H1 (cell line): ENCODE data around the gene FCER2. TPM values are rescaled to one million over a fixed set of nuclear protein-coding genes. Genes with fewer than 3 reads are reported as not detected.
A peak's percentile ranks its signal among the peaks of the same experiment; 100 is the strongest.

Experiments
- CTCF ChIA-PET: fragments of 300-600 bp; sonication (Branson Sonifier 250); formaldehyde crosslinking; loops from one replicate; lab custom pipeline; 2021; ENCODE audit not compliant: partially characterized antibody; lab: Charles Lee
- POLR2A ChIA-PET: fragments of 300-600 bp; sonication (Branson Sonifier 250); formaldehyde crosslinking; loops from one replicate; lab custom pipeline; 2021; ENCODE audit warnings: inconsistent platforms; ENCODE audit not compliant: partially characterized antibody; lab: Charles Lee
- DNase-seq, 2 experiments: peaks; one replicate each; pipeline versions ENCODE4 v3.0.0 to v3.0.0-alpha.2; 2010 to 2022; ENCODE audit warnings: low spot score in 2 of 2, low read depth in 1 of 2, mixed read lengths in 1 of 2
- FAIRE-seq: peaks from 2 replicates; lab custom pipeline; 2011; peaks lifted over from hg19 to GRCh38; lab: Jason Lieb, UNC
- H2AFZ ChIP-seq: 2 replicates; pipeline ENCODE4 v1.8.1; 2012; ENCODE audit warnings: low read length, inconsistent platforms
- H2AK5ac ChIP-seq: 2 replicates; pipeline ENCODE4 v1.6.1; 2013; ENCODE audit warnings: low read depth, low read length
- H2BK120ac ChIP-seq: replicated peaks from 2 replicates; pipeline ENCODE3; 2013; ENCODE audit warnings: low read depth, low read length, inconsistent platforms
- H2BK12ac ChIP-seq: 2 replicates; pipeline ENCODE4 v1.6.1; 2013; ENCODE audit warnings: low read depth, low read length
- H2BK15ac ChIP-seq: 2 replicates; pipeline ENCODE4 v1.6.1; 2013; ENCODE audit warnings: low read length
- H2BK20ac ChIP-seq: 2 replicates; pipeline ENCODE4 v1.6.1; 2013; ENCODE audit warnings: low read length
- H2BK5ac ChIP-seq: 2 replicates; pipeline ENCODE4 v1.6.1; 2013; ENCODE audit warnings: low read depth, low read length
- H3K14ac ChIP-seq: 2 replicates; pipeline ENCODE4 v1.6.1; 2013; ENCODE audit warnings: inconsistent platforms; ENCODE audit not compliant: insufficient read length
- H3K18ac ChIP-seq: 2 replicates; pipeline ENCODE4 v1.6.1; 2013; ENCODE audit warnings: low read length; ENCODE audit errors: extremely low read depth
- H3K23ac ChIP-seq: 2 replicates; pipeline ENCODE4 v1.6.1; 2013; ENCODE audit warnings: inconsistent platforms; ENCODE audit not compliant: insufficient read length
- H3K23me2 ChIP-seq: 2 replicates; pipeline ENCODE4 v1.6.1; 2013; ENCODE audit warnings: low read depth, low read length
- H3K27ac ChIP-seq: 2 replicates; pipeline ENCODE4 v1.6.1; 2011; ENCODE audit warnings: low read depth, low read length, inconsistent platforms
- H3K27me3 ChIP-seq, 4 experiments: replicated peaks in 1 of 4; 1 replicate in 1 of 4; 2 replicates in 3 of 4; pipeline versions ENCODE4 v1.6.1 to v1.8.1; 2011 to 2013; ENCODE audit warnings: low read length in 3 of 4, mild to moderate bottlenecking in 3 of 4, inconsistent platforms in 2 of 4, mixed read lengths in 2 of 4, moderate library complexity in 1 of 4; ENCODE audit not compliant: control insufficient read depth in 3 of 4, insufficient read depth in 3 of 4; ENCODE audit errors: extremely low read depth in 1 of 4
- H3K36me3 ChIP-seq, 4 experiments: 2 replicates each; pipeline versions ENCODE4 v1.6.1 to v1.8.1; 2011 to 2013; ENCODE audit warnings: mild to moderate bottlenecking in 4 of 4, low read length in 3 of 4, moderate library complexity in 2 of 4, control low read depth in 1 of 4, inconsistent platforms in 1 of 4; ENCODE audit not compliant: insufficient read depth in 4 of 4, control insufficient read depth in 2 of 4
- H3K4ac ChIP-seq: replicated peaks from 2 replicates; pipeline ENCODE3; 2013; ENCODE audit warnings: low read length, low read depth, mixed read lengths, inconsistent platforms; ENCODE audit not compliant: insufficient read length
- H3K4me1 ChIP-seq, 4 experiments: replicated peaks in 1 of 4; 1 replicate in 1 of 4; 2 replicates in 3 of 4; pipeline versions ENCODE4 v1.6.1 to v1.8.1; 2011 to 2013; ENCODE audit warnings: low read length in 3 of 4, inconsistent platforms in 2 of 4, mixed read lengths in 1 of 4; ENCODE audit not compliant: insufficient read depth in 4 of 4, control insufficient read depth in 3 of 4
- H3K4me2 ChIP-seq, 2 experiments: 2 replicates each; pipeline versions ENCODE4 v1.6.1 to v1.8.1; 2011 to 2013; ENCODE audit warnings: low read depth in 2 of 2, low read length in 2 of 2, control low read depth in 1 of 2, inconsistent platforms in 1 of 2, mild to moderate bottlenecking in 1 of 2; ENCODE audit not compliant: insufficient read depth in 1 of 2
- H3K4me3 ChIP-seq, 4 experiments: fragments of 200-600, 300-600 bp in 1 of 4; sonication (generic), shearing (Covaris generic), sonication (Bioruptor Twin) in 1 of 4; 2 replicates each; pipeline versions ENCODE4 v1.5.1 to v1.8.1; 2011 to 2016; ENCODE audit warnings: low read length in 4 of 4, low read depth in 3 of 4, control low read depth in 2 of 4, inconsistent platforms in 2 of 4, mild to moderate bottlenecking in 2 of 4, mixed read lengths in 1 of 4, moderate library complexity in 1 of 4; ENCODE audit not compliant: insufficient read depth in 2 of 4; ENCODE audit errors: extremely low read depth in 1 of 4
- H3K56ac ChIP-seq: replicated peaks from 2 replicates; pipeline ENCODE3; 2013; ENCODE audit warnings: low read depth, mild to moderate bottlenecking, mixed read lengths, low read length, inconsistent platforms; ENCODE audit not compliant: insufficient read length
- H3K79me1 ChIP-seq: 2 replicates; pipeline ENCODE4 v1.6.1; 2013; ENCODE audit warnings: low read depth, low read length, control low read depth
- H3K79me2 ChIP-seq, 2 experiments: 2 replicates each; pipeline versions ENCODE4 v1.6.1 to v1.8.1; 2012 to 2013; ENCODE audit warnings: low read length in 2 of 2, mild to moderate bottlenecking in 2 of 2, inconsistent platforms in 1 of 2; ENCODE audit not compliant: insufficient read depth in 2 of 2, control insufficient read depth in 1 of 2
- H3K9ac ChIP-seq, 4 experiments: replicated peaks in 1 of 4; 1 replicate in 1 of 4; 2 replicates in 3 of 4; pipeline versions ENCODE4 v1.6.1 to v1.8.1; 2011 to 2013; ENCODE audit warnings: low read depth in 3 of 4, low read length in 3 of 4, control low read depth in 2 of 4, mild to moderate bottlenecking in 2 of 4, moderate library complexity in 2 of 4, inconsistent platforms in 1 of 4; ENCODE audit errors: extremely low read depth in 1 of 4
- H3K9me3 ChIP-seq, 2 experiments: 2 replicates each; pipeline versions ENCODE4 v1.6.1 to v1.8.1; 2012 to 2013; ENCODE audit warnings: mild to moderate bottlenecking in 2 of 2, moderate library complexity in 2 of 2, control low read depth in 1 of 2, inconsistent platforms in 1 of 2, low read depth in 1 of 2, low read length in 1 of 2, mixed read lengths in 1 of 2; ENCODE audit not compliant: insufficient read depth in 2 of 2
- H4K20me1 ChIP-seq, 2 experiments: replicated peaks in 1 of 2; 2 replicates each; pipeline versions ENCODE3 to v1.8.1; 2011 to 2013; ENCODE audit warnings: inconsistent platforms in 2 of 2, low read length in 2 of 2, mild to moderate bottlenecking in 1 of 2; ENCODE audit not compliant: insufficient read depth in 2 of 2, control insufficient read depth in 1 of 2
- H4K5ac ChIP-seq: 2 replicates; pipeline ENCODE4 v1.6.1; 2013; ENCODE audit warnings: low read length, low read depth, mixed read lengths, inconsistent platforms; ENCODE audit not compliant: insufficient read length
- H4K8ac ChIP-seq: 2 replicates; pipeline ENCODE4 v1.8.0; 2013; ENCODE audit warnings: mild to moderate bottlenecking, moderate library complexity, low read length, inconsistent platforms; ENCODE audit not compliant: insufficient read depth; ENCODE audit errors: extremely low read depth
- H4K91ac ChIP-seq: replicated peaks from 2 replicates; pipeline ENCODE3; 2013; ENCODE audit warnings: low read length, mixed read lengths, inconsistent platforms; ENCODE audit not compliant: insufficient read length
- RAD21 ChIP-seq, 2 experiments: IDR thresholded peaks in 1 of 2; conservative IDR thresholded peaks in 1 of 2; 2 replicates each; pipeline ENCODE4 v1.6.1; 2011; ENCODE audit warnings: low read depth in 2 of 2, low read length in 2 of 2, improper control_type of control experiment in 1 of 2, inconsistent platforms in 1 of 2, mild to moderate bottlenecking in 1 of 2, moderate library complexity in 1 of 2
- SIRT6 ChIP-seq: IDR thresholded peaks from one replicate; pipeline ENCODE4 v1.7.1; 2012; ENCODE audit warnings: low read length, inconsistent platforms
- WGBS, 2 experiments: shearing (Covaris generic) in 1 of 2; methylation state at CpG; one replicate each; pipeline versions ENCODE4 v1.1.6 to v1.1.7; 2013 to 2015; ENCODE audit warnings: low lambda C conversion rate in 2 of 2, mixed read lengths in 2 of 2, inconsistent platforms in 1 of 2, low coverage in 1 of 2, missing lambda C conversion rate in 1 of 2; ENCODE audit not compliant: insufficient replicate concordance in 2 of 2, insufficient coverage in 1 of 2, insufficient read length in 1 of 2; ENCODE audit errors: extremely low coverage in 1 of 2, missing lambda C conversion rate in 1 of 2; 5-methylcytosine and 5-hydroxymethylcytosine counted together
- polyA plus RNA-seq, 7 experiments: library from polyadenylated mRNA; depleted of rRNA in 3 of 7; stranded (reverse) in 5 of 7; unstranded in 2 of 7; fragments of >200 nt in 5 of 7; fragments of 200-250 nt in 2 of 7; gene quantifications; 1 replicate in 5 of 7; 2 replicates in 1 of 7; 4 replicates in 1 of 7; pipeline versions ENCODE4 v1.2.1 to v1.2.3, GENCODE V29; 2011 to 2013; ENCODE audit warnings: missing spikeins in 2 of 7, mixed read lengths in 2 of 7
- total RNA-seq: library from RNA; stranded (reverse); fragmentation: NEBNext Ultra II Directional; extraction: Animal tissue kit (Norgen Biotek cat#: 25700); gene quantifications from 2 replicates; pipeline ENCODE4 v1.2.1, GENCODE V29; 2021
- TF ChIP-seq, protein P1 (sequence below), 3 experiments: IDR thresholded peaks; 1 replicate in 2 of 3; 2 replicates in 1 of 3; pipeline versions ENCODE4 v1.5.1 to v1.6.1; 2011; ENCODE audit warnings: low read length in 3 of 3, mild to moderate bottlenecking in 3 of 3, inconsistent platforms in 2 of 3, low read depth in 1 of 3, moderate library complexity in 1 of 3; ENCODE audit not compliant: insufficient read depth in 1 of 3; ENCODE audit errors: control extremely low read depth in 1 of 3

The FCER2 gene
- total and polyA plus RNA-seq, 2 of the 8 experiments (the other 6 are each of a cell fraction or from before 2014, with no cell fraction given): 0.67 TPM; not detected in 1

DNA sequence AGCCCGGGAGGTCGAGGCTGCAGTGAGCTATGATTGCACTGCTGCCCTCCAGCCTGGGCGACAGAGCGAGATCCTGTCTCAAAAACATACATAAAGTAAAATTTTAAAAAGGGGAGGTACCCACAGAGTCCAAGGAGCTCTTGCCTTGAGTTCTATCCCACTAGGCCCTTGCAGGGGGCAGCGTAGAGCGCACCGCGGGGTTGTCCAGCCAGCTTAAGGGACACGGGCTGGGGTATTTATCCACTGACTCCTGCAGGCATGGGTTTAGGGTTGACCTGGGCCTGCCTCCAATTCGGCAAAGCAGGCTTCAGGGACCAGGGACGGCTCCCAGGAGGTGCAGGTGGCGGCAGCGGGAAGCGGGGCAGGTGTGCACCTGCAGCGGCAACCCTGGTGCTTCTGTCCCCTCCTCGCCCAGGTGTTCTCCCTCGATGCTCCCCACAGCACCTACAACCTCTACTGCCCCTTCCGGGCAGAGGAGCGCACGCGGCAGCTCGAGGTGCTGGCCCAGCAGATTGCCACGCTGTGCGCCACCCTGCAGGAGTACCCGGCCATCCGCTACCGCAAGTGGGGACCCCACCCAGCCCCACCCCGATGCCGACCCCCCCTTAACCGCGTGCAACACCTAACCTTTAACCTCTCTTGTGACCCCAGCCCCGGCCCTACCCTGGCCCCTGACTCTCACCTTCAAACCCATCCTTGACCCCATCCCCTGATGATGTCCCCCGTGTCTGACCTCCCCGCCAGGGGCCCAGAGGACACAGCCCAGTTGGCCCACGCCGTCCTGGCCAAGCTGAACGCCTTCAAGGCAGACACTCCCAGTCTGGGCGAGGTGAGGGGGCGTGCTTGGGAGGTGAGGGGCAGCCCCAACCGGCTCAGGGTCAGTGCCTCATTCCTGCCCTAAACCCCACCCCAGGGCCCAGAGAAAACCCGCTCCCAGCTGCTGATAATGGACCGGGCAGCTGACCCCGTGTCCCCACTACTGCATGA lies 60.3 kb downstream of the FCER2 start:
- ChIA-PET CTCF (interaction anchor here (0.6 to 2.1 kb wide), 27 partner anchors 9 to 216 kb away, joined by 3 to 11 read pairs (median 4); partner anchors contain the start of genes PET100, RETN, TRAPPC5 and XAB2), POLR2A (interaction anchor here (0.6 to 2.3 kb wide), 9 partner anchors 9 to 187 kb away, joined by 3 to 11 read pairs (median 3); partner anchors contain the start of genes CAMSAP3, PET100, TRAPPC5 and XAB2)
- Histone ChIP-seq H3K79me2 (peaks cover 0 to 3% of the 10 kb centered on the region in 2 experiments; a peak in 1 of 4 replicates), H4K20me1 (peaks cover 0 to 18% of the 10 kb centered on the region in 2 experiments), H2AFZ (no peak overlapping the region), H3K4me1 (peaks cover 0 to 9% (median under 1%) of the 10 kb centered on the region in 4 experiments; a peak in 3 of 7 replicates), H3K27me3 (peaks cover 0 to 2% (median under 1%) of the 10 kb centered on the region in 4 experiments; a peak in 4 of 7 replicates), H2BK20ac (no peak overlapping the region), H3K23ac (no peak overlapping the region), H3K18ac (no peak overlapping the region), H3K4me3 (no peak overlapping the region), H4K8ac (no peak overlapping the region), H4K91ac (no peak overlapping the region), H3K36me3 (peaks cover 0 to 6% (median 0%) of the 10 kb centered on the region in 4 experiments; a peak in 2 of 8 replicates), H2BK12ac (no peak overlapping the region), H2BK15ac (no peak overlapping the region), H3K9me3 (no peaks in the 10 kb centered on the region; a peak in 1 of 4 replicates), H3K4ac (no peak overlapping the region), H2AK5ac (0 out of 2 replicates have a peak overlapping the region, but pooled peaks have one; percentile 24), H3K14ac (no peak overlapping the region), H3K9ac (no peak overlapping the region), H3K4me2 (no peak overlapping the region), H3K56ac (no peak overlapping the region), H2BK120ac (no peak overlapping the region), H3K27ac (no peak overlapping the region), H4K5ac (no peak overlapping the region), H2BK5ac (no peak overlapping the region), H3K79me1 (no peaks in the 10 kb centered on the region; the same call in 1 of the 2 replicates), H3K23me2 (peaks cover 5% of the 10 kb centered on the region; the same call in 1 of the 2 replicates)
- DNase-seq (peak in 1 of 2 experiments; percentile 63), FAIRE-seq (no peak)
- WGBS, 2 experiments: 88% methylated on average over 32 of the region's 43 CpGs; no CpG with 5 or more reads in 1 of the 2 experiments
- TF ChIP-seq, protein P1, sequence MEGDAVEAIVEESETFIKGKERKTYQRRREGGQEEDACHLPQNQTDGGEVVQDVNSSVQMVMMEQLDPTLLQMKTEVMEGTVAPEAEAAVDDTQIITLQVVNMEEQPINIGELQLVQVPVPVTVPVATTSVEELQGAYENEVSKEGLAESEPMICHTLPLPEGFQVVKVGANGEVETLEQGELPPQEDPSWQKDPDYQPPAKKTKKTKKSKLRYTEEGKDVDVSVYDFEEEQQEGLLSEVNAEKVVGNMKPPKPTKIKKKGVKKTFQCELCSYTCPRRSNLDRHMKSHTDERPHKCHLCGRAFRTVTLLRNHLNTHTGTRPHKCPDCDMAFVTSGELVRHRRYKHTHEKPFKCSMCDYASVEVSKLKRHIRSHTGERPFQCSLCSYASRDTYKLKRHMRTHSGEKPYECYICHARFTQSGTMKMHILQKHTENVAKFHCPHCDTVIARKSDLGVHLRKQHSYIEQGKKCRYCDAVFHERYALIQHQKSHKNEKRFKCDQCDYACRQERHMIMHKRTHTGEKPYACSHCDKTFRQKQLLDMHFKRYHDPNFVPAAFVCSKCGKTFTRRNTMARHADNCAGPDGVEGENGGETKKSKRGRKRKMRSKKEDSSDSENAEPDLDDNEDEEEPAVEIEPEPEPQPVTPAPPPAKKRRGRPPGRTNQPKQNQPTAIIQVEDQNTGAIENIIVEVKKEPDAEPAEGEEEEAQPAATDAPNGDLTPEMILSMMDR (IDR thresholded peaks at IDR 0.05; ENCODE audit: control extremely low read depth in 1 of 3, insufficient read depth in 1 of 3, low read depth in 1 of 3, low read length in 3 of 3): peak; percentile 45 to 57 (median 51)
- no peak for TF ChIP-seq SIRT6
- peak; percentile 19 to 38; a peak in 3 of 4 replicates for TF ChIP-seq RAD21 (IDR thresholded peaks at IDR 0.05 in 1 of 2, conservative IDR thresholded peaks at IDR 0.05 in 1 of 2; ENCODE audit: low read depth in 2 of 2, low read length in 2 of 2)
